IPS-18c (cell line): ENCODE measurements around the gene PMAIP1.

Experiments used
- H3K4me3 ChIP-seq: 2 replicates; pipeline ENCODE4 v1.7.0; 2013; ENCODE audit warnings: low read depth, mild to moderate bottlenecking, low read length, moderate library complexity; ENCODE audit not compliant: insufficient read depth
- H3K9me3 ChIP-seq: one replicate; pipeline ENCODE4 v1.6.1; 2013; ENCODE audit warnings: mild to moderate bottlenecking, low read length, moderate library complexity; ENCODE audit not compliant: control insufficient read depth, insufficient read depth

The PMAIP1 gene

DNA sequence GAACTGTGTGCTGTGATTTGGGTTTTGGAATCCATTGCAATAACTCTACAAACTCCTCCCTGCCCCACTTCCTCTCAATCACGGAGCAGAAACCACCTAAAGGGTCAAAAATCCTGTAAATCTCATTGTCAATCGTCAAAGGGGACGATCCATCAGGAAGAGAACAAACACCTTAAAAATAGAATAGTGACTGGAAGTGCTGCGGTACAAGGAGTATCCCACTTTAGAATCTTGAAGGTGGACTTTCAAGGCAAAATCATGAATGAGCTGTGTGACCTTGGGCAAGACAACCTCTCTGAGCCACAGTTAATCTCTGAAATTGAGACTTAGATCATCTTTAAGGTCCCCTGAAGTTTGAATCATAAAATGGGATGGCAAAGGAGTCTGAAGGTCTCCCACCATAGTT, 5.9 kb downstream of the PMAIP1 start:
- no peak overlapping the region for H3K4me3 ChIP-seq

DNA sequence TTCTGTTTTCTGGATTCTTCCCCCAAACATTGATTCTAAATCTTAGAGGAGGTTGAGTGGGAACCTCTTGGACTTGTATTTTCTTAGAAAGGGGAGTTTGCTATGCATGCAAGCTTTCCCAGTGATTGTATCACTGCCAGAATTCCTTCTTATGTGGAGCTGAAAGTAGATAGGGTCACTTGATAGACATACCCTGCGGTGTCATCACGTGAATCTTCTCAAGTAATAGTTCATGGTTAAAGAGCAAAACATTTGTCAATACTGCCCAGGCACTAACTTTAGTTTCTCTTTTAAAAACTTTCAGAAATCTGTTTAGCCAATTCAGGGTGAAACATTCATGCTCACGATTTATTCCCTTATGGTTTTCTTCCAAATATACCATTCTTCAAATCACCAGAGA, 6.4 kb downstream of the PMAIP1 start:
- Histone ChIP-seq H3K4me3 (no peak overlapping the region), H3K9me3 (peaks cover 2% of the 10 kb centered on the region)

More for the DNA sequence above, 5.9 kb downstream of the PMAIP1 start:
- peaks cover 2% of the 10 kb centered on the region for H3K9me3 ChIP-seq

DNA sequence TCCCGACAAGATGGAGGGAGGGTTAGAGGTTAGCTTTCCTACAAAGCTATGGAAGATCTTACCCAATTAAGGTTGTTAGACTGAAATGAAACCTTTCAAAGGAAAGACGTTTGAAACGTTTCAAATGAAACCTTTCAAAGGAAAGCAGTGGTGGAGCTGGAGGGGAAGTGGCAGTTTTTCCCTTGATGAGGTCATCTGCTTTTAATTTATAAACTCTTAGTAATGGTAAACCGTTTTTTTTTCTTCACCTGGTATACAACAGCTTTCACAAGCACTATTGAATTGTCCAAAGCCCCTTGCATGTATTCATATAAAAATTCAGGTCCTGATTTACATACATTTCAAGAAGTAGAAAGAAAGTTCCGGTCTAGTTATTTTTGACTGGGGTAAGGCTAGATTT, 7.4 kb downstream of the PMAIP1 start:
- Histone ChIP-seq H3K9me3 (peaks cover 2% of the 10 kb centered on the region), H3K4me3 (no peak overlapping the region)

DNA sequence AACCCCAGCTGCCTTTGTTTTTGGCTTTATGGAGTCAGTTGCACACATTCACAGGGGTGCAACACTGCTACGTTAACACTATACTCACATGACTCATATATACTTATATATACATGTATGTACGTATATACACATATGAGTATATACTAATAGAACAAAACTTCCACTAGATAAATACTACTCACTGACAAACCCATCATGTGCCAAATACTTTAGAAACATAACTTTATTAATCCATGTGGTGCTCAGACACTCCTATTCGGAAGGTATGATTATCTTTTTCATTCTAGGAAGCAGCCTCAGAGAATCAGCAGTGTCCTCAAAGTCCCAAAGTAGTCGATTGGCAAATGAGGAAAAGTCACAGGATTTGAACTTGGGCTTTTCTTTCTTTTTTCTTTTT, 7.9 kb downstream of the PMAIP1 start:
- no peak overlapping the region for H3K4me3 ChIP-seq
- peaks cover 2% of the 10 kb centered on the region for H3K9me3 ChIP-seq

DNA sequence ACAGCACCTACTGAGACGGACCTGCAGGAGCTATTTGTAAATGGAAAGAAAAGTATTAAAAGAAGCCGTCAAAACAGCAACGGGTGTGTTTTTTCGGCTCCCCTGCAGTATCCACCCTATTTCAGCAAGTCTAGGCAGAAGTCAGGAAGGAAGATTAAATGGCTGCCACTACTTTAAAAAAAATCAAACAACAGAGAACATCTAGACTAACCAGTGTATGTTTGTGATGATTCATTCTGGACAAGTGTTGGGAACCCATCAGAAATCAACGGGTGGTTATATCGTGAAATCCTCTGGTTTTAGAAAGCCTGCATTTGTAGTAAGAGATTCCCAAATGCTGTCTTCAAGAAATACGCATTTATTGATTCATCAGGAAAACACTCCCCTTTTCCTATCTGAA, 9.0 kb downstream of the PMAIP1 start:
- no peak overlapping the region for H3K4me3 ChIP-seq
- H3K9me3 ChIP-seq = peaks cover 2% of the 10 kb centered on the region

DNA sequence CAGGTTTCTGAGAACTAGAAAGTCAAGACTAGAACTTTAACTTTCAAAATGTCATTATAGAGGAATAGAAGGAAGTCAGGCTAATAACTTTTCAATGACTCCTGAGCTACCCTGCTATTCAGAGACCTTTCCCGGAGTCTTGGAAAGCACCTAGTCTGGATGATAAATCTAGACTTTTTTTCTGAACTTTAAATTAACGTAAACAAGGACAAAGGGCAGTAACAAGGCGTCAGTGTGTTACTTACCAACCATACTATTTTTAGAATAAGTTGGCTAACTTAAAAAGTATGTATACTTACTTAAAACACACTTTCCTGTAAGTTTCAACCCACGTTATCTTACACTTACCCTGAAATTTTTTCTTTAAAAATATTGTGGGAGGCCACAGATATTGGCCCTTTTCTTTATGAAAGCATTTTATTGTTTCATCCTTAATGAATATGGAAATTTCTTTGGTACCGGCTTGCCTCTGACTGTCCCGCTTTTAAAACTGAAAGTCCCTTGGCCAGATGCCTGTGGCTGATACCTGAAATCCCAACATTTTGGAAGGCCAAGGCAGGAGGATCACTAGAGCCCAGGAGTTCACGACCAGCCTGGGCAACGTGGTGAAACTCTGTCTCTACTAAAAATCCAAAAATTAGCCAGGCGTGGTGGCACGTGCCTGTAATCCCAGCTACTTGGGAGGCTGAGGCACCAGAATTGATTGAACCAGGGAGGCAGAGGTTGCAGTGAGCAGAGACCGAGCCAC, 9.7 kb downstream of the PMAIP1 start:
- Histone ChIP-seq H3K4me3 (no peak overlapping the region), H3K9me3 (peaks cover 2% of the 10 kb centered on the region)

DNA sequence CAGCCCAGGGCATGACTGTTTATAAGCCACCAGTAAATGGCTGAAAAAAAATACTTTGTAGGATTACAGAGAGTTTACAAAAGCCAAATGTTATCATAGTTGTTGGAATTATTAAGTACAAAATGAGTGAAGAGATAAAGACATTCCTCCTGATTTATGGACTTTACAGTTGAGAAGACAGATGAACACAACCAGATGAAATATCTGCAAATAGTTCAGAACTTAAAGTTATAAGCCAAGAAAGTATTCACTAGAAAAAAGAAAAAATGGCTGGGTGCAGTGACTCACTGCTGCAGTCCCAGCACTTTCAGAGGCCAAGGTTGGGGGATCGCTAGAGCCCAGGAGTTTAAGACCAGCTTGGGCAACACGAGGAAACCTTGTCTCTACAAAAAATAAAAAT, 11.2 kb downstream of the PMAIP1 start:
- Histone ChIP-seq H3K9me3 (peaks cover 2% of the 10 kb centered on the region), H3K4me3 (no peak overlapping the region)

DNA sequence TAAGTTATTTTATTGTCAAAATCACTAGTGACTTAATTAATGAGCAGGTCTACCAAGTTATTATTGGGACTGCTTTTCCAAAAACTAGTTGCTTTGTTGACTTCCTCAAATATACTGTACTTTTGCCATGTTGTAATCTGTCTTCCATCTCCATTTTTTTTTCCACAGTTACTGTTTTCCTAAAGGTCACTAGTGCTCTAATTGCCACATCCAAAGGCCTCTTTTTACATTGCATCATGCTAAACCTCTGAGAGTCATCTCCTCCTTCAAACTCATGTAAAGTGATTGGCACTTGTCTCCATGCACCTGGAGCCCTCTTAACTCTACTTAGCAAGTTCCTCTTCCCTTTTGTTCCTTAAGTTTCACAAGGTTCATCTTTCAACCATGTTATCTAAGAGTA, 11.8 kb downstream of the PMAIP1 start:
- H3K4me3 ChIP-seq = no peak overlapping the region
- peaks cover 2% of the 10 kb centered on the region for H3K9me3 ChIP-seq

DNA sequence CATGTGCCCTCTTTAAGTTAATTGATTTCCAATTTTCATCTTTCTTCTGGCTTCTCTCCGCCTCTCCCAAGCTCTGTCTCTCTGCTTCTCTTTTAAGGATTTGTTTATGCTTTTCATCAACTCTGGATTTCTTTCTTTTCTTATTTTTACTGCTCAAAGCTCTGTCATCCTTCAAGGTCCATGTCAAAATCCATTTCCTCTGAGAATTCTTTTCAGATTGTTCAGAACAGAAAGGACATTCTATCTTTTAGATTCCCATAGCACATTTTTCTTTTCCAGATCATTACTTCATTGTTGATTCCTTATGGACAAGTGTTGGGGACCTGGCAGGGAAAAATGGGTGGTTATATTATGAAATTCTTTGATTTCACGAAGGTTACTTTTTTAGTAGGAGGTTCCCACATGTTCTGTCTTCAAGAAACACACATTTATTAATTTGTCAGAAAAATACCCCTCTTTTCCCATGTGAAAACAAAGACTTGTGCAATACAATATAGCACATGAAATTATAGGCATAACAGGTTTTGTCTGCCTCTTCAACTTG, 12.3 kb downstream of the PMAIP1 start:
- H3K4me3 ChIP-seq = no peak overlapping the region
- H3K9me3 ChIP-seq = peaks cover 3% of the 10 kb centered on the region

DNA sequence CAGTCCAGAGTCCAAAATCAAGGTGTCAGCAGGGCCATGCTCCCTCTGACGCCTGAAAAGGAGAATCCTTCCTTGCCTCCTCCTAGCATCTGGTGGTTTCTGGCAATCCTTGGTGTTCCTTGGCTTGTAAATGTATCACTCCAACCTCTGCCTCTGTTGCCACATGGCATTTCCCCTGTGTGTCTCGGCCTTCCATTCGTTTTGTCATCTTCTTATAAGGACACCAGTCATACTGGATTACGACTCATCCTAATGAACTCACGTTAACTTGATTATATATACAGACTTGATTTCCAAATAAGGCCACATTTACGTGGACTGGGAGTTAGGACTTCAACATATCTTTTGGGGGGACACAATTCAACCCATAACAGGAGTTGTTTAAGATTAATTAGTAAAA, 15.8 kb downstream of the PMAIP1 start:
- H3K4me3 ChIP-seq = no peak overlapping the region
- peaks cover 3% of the 10 kb centered on the region for H3K9me3 ChIP-seq

DNA sequence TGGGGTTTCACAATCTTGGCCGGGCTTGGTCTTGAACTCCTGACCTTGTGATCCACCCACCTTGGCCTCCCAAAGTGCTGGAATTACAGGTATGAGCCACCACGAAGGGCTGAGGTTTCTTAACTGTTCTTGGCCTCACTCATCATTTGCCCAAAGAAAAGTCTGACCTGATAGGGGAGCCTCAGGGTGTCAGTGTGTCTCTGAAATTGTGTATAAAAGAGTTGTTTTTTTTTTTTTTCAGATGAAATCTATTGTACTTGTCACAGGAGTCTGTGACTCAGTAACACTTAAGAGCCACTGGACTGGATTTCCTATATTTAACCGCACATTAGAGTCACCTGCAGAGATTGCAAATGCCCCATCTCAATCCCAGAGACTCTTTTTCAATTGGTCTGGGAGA, 16.9 kb downstream of the PMAIP1 start:
- no peak overlapping the region for H3K4me3 ChIP-seq
- peaks cover 3% of the 10 kb centered on the region for H3K9me3 ChIP-seq

DNA sequence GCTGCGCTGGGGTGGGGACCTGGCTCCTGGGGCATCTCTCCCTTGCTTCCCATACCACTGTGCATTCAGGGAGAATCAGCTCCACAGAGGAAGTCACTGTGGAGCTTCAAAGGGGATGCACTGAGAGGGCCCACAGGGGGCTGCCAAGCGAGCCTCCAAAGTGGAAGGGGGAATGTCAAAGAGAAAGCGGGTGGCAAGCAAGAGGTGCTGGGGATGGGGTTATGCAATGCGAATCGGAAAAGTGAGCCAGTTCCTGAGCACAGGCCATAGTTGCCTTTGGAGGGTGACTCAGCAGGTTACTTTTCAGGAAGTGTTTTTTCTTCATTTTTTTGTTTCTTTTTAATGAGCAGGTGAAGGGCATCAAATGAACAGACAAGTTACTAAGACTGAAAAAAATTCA, 17.6 kb downstream of the PMAIP1 start:
- peaks cover 3% of the 10 kb centered on the region for H3K9me3 ChIP-seq
- no peak overlapping the region for H3K4me3 ChIP-seq

DNA sequence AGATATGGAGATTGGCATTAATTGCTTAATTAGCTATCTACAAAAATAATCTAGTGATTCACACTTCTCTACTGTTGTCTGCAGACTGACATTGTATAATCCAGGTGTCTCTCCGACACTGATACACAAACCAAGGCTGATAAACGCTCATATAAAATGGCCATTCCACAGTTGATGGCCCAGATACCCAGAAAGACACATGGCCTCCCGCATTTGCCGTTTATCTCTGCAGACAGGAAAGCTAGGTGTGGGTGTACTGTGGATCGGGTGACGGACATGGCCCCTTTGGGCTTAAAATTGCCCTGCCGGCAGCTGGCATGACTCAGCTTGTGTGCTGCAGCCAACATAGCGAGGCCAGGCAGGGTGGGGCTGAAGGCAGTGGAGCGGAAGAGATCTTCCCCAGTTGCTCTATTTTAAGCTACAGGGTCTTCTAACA, 18.5 kb downstream of the PMAIP1 start:
- Histone ChIP-seq H3K4me3 (no peak overlapping the region), H3K9me3 (peaks cover 3% of the 10 kb centered on the region)

DNA sequence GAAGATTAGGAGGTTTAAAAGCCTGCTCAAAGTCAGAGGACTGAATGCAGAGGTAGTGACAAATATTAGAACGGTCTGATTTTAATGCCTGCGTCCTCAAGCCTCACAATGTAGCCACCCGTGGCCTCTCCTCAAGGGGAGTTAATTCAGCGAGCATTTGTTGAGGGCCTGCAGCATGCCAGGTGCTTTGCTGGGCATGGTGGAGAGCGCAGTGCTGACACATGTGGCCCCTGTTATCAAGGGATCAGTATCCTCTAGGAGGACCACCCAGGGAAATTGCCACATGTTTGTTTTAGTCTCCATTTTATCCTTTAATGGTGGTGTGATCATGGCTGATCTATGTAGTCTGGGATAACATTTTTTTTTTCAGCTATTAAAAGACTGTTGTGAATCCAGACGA, 19.2 kb downstream of the PMAIP1 start:
- no peak overlapping the region for H3K4me3 ChIP-seq
- H3K9me3 ChIP-seq = peaks cover 3% of the 10 kb centered on the region

DNA sequence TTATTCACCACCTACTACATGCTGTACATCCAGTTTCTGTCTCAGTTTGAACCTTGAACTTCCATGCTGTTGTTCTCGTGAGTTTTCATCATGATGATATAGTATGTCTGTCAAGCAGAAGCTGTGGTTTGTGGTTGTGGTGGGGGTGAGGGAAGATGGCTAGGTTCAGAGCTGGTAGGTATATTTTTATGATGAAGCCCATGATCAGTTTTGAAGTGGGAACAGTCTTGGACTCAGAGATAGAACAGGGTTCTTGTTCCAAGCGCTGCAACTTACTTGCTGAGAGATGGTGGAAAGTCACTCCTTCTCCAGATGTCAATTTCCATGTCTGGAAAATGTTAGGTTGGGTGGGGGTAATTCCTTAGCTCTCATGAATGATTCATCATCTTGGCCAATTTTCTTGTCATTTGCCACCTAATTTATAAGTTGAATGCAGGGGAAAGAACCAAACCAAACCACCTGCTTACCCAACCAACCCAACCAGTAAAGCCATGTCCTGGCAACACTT, 21.6 kb downstream of the PMAIP1 start:
- no peak overlapping the region for H3K4me3 ChIP-seq
- peaks cover 3% of the 10 kb centered on the region for H3K9me3 ChIP-seq

DNA sequence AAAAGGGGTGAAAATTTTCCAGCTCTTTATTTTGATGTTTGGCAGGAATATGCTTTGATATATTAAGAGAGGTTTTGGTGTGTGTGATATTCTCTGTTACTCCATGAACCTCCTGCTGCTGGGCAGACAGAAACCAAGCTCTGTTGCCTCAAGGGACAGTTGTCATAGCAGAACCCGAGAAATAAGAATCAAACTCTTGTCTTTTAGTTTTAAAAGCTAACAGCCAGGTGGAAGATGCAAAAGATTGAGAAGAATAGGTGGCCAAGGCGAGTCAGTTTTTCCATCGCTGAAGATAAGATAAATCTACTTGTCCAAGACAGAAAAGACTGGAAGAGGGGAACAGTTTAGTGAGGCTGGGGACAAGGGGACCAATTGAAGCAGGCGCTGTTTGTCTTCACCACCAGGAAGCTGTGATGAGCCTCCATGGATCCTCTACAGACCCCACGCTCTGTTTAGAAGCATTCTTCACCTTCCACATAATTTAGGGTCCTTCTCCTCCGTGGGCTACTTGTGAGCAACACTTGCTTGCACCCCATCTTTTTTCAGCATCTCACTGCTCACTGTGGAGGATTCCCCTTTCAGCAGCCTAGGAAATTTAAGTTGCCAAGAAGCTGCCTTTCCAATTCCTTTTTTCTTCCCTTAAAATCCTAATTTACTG, 23.9 kb downstream of the PMAIP1 start:
- no peak overlapping the region for H3K4me3 ChIP-seq
- H3K9me3 ChIP-seq = no peaks in the 10 kb centered on the region

DNA sequence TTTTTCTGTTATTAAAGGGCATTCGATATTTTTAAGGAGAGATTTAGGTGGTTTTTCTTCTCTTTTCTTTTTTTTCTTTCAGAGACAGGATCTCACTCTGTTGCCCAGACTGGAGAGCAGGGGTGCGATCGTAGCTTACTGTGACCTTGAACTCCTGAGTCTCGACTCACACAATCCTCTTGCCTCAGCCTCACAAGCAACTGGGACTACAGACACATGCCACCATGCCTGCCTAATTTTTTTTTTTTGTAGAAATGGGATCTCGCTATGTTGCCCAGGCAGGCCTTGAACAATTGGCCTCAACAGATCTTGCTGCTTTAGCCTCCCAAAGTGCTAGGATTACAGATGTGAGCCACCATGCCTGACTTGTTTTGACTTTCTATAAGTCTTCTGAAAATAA, 26.3 kb downstream of the PMAIP1 start:
- H3K9me3 ChIP-seq = no peaks in the 10 kb centered on the region
- H3K4me3 ChIP-seq = no peak overlapping the region

DNA sequence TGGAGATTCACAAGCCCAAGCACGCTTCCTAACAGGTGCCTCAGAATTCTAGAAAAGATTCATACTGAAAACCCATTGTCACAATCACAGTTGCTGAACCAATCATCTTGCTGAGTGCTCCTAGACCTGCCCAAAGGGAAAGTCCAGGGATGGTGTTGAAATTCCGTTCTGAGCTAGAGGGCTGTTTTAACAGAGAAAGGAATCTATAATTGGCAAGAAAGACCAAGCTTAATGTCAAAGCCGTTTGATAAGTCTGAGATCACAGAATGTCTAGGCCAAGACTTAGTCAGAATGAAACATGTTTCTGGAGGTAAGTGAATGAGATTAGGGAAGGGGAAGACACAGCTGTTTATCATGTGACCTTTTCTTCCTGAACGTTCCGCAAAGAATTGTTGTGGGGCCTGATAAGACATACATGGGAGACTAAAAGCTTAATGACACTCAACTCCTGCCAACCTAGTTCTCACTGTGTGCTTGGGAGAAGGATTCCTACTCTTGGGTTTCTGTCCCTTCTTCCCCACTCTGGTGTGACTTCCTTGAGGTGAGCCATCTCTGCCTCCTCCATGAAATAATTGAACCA, 27.5 kb downstream of the PMAIP1 start:
- no peak overlapping the region for H3K4me3 ChIP-seq
- no peaks in the 10 kb centered on the region for H3K9me3 ChIP-seq
